GM21717 (cell line): ENCODE data around the gene CBLN3.
"Not testable (repeated sequence)": the region's sequence is repeated elsewhere in the genome, so short reads cannot be mapped to it uniquely, and the experiment has no call there.

Source experiments
- ATAC-seq: cut with Tn5 transposase; IDR thresholded peaks from one replicate; pipeline ENCODE4 v1.9.1; 2021; ENCODE audit warnings: mild to moderate bottlenecking, moderate library complexity; ENCODE audit not compliant: unreplicated experiment

The CBLN3 gene

GRCh38 chr14:24429395-24430142 is at the start of gene CBLN3, which contains the start of gene KHNYN:
Gene CBLN3, minus strand, starts transcription at chr14:24429668. Its CDS starts 614 bp downstream, at chr14:24429054.
Gene KHNYN, plus strand, starts transcription at chr14:24429954. Its CDS starts 777 bp downstream, at chr14:24430731.
- peak; percentile 77 for ATAC-seq

GRCh38 chr14:24475261-24475660 is 45.8 kb upstream of the CBLN3 start:
- ATAC-seq: no peak

GRCh38 chr14:24473211-24473610 is 43.7 kb upstream of the CBLN3 start:
- ATAC-seq: no peak

DNA sequence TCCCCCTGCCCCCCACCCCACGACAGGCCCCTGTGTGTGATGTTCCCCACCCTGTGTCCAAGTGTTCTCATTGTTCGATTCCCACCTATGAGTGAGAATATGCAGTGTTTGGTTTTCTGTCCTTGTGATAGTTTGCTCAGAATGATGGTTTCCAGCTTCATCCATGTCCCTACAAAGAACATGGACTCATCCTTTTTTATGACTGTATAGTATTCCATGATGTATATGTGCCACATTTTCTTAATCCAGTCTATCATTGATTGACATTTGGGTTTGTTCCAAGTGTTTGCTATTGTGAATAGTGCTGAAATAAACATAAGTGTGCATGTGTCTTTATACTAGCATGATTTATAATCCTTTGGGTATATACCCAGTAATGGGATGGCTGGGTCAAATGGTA is 41.0 kb upstream of the CBLN3 start:
- ATAC-seq: not testable (repeated sequence)

- ATAC-seq: no peak
Observed at GRCh38 chr14:24465805-24466204, 36.3 kb upstream of the CBLN3 start.

DNA sequence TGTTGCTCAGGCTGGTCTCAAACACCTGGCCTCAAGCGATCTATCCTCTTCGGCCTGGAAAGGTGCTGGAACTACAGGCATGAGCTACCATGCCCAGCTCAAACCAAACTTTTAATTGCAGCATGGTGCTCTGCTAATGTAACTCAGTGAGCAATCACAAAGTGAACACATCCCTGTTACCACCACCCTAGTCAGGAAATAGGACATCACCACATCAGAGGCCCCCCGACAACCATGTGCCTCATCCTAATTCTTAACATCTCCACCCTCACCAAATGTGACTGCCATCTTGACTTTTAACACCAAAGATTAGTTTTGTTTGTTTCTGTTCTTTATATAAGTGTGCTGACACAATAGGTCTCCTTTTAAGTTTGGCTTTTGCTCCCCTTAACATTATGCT is 35.9 kb upstream of the CBLN3 start:
- ATAC-seq: no peak

GRCh38 chr14:24463884-24464785 is 34.7 kb upstream of the CBLN3 start:
- ATAC-seq: no peak

GRCh38 chr14:24463017-24463883 is 33.8 kb upstream of the CBLN3 start:
- no peak for ATAC-seq

- no peak for ATAC-seq
Observed at GRCh38 chr14:24461336-24461735, 31.9 kb upstream of the CBLN3 start.

DNA sequence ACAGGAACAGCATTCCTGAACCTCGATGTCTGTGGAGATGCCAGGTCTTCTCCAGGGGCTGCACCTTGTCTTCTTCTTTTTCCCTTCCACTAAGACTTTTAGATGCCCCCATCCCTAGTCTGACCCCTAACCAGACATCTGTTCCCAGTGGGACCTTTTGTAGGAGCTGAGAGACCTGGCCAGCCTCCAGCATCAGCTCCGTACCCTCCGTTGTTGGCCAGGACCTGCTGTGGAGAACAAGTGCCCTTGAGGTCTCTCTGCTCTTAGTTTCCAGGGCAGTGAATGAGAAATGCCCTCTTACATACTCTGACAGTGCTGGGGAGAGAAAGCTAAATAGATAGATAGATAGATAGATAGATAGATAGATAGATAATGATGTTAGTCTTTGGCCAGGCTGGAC is 29.9 kb upstream of the CBLN3 start:
- ATAC-seq: no peak

GRCh38 chr14:24458736-24459135 is 29.3 kb upstream of the CBLN3 start:
- no peak for ATAC-seq

GRCh38 chr14:24456980-24457379 is 27.5 kb upstream of the CBLN3 start:
- no peak for ATAC-seq

- ATAC-seq: not testable (repeated sequence)
Observed at GRCh38 chr14:24450828-24451227, 21.4 kb upstream of the CBLN3 start.

DNA sequence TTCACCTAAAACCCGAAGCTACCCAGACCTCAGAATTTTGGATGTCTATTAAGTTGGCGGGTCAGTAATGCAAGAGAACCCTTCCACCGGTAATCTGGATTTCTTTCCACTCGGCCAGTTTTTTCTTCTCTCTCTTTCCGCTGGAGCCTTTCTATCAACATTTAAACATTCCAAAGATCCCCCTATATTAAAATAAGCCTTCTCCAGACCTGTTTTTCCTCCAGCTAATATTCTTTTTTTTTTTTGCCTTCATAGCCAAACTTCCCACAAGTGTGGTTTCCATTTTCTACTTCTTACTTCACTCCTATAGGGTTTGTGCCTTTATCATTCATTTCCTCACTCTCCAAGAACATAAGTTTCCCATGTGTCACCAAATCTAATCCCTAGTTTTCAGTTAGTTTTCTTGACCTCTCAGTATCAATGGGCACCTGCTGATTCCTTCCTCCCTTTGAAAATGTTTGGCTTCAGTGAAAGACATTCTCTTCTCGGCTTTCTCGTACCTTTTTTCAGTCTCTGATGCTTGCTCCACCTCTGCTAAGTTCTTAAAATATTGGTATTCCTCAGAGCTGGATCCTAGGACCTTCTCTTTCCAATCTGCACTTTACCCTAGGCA is 13.7 kb upstream of the CBLN3 start:
- no peak for ATAC-seq

DNA sequence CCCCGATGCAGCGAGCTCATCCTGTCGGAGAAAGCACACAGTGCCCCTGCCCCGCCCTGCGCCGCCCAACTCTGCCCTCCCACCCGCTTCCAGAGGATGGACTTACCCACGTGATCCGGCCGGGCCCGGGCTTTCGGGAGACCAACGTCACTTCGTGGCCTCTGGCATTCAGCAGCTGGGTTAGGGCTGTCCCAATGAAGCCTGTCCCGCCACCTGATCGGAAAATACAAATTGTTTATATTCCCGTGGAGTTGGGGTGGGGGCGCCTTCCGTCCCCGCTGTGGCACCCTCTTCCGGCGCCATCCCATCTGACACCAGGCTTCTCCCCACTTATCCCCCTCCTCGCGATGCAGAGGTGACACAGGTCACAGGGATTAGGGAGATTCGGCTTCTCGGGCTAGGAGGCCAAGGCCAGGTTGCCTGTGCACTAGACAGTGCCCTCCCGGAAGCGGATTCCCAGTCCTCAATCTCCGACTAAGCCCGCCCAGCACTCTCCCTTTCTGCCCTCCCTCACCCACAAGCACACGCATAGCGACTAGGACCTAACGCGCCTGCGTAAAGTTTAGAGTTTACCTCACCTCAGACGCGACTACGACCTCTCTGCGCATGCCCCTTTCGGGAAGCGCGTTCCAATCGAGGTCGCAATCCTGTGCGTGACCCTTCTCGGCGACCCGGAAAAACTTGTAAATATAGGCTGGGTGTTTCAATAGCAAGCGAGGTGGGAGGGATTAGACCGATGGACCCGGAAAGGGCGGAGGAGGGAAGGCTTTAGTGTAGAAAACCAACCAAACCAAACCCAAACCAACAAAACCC is 13.0 kb upstream of the CBLN3 start, which contains the start of gene SDR39U1:
Gene SDR39U1 (minus strand): TSS at position 537 of the 813 bp plus-strand sequence. CDS start 7 bp downstream, at position 530.
- peak; percentile 82 for ATAC-seq

- no peak for ATAC-seq
Observed at GRCh38 chr14:24441904-24442239, 12.4 kb upstream of the CBLN3 start.

GRCh38 chr14:24441485-24441884 is 12.0 kb upstream of the CBLN3 start:
- ATAC-seq: no peak

DNA sequence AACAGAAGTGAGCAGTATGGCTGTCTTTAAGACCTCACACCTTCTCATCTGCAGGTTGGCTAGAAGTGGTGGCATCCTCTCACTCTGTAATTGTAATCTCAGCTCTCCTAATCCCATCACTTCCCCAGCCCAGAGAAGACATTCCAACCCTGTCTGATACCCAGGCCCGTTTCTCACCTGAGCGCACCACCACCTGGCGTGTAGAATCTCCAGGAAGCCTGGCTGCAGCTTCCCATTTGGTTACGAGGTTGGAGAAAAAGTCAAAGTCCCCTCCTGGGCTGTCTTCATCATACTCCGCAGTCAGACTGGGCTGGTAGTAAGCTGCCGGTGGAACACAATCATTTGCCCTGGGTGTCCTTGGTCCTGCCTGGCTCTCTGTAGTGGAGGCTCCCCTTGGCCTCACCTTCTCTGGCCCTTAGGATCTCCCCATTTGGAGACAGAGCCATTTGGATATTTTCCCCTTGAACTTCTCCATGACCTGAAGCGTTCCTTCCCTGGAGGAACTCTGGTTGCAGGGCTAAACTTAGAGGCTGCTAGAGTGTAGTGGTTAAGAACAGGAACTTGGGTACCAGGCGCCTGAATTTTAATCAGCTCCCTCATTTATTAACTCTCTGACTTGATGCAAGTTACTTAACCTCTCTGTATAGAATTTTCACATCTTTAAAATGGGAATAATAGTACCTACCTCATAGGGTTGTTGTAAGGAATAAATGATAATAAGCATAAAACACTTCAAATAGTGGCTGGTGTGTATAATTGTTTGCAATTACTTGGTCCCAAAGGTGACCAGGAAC is 11.3 kb upstream of the CBLN3 start:
- no peak for ATAC-seq
